SK-N-SH (cell line): ENCODE data around the gene CAD. TPM values are rescaled to one million over a fixed set of nuclear protein-coding genes. Genes with fewer than 3 reads are reported as not detected.

Experiments
- CTCF ChIA-PET: fragments of 300-600, 350-600 bp; formaldehyde crosslinking; extraction: SDS; loops from one replicate; lab custom pipeline; 2021; lab: Yijun Ruan, JAX
- POLR2A ChIA-PET: fragments of 350-600 bp; sonication (Branson Sonifier 250); formaldehyde crosslinking; extraction: SDS; loops from one replicate; lab custom pipeline; 2020; ENCODE audit warnings: antibody characterized with exemption, inconsistent platforms; lab: Yijun Ruan, JAX
- DNase-seq: peaks from one replicate; pipeline ENCODE4 v3.0.0; 2012
- H2AFZ ChIP-seq: fragments of 200-600 bp; sonication (generic); 2 replicates; pipeline ENCODE4 v1.8.1; 2016; ENCODE audit warnings: antibody characterized with exemption, mild to moderate bottlenecking, low read depth
- H3F3A ChIP-seq: fragments of 200-600 bp; sonication (generic); replicated peaks from 2 replicates; pipeline ENCODE3; 2016; ENCODE audit warnings: antibody characterized with exemption, mild to moderate bottlenecking; ENCODE audit not compliant: insufficient read depth
- H3K27ac ChIP-seq, 2 experiments: fragments of 200-500 bp in 1 of 2; fragments of 200-600 bp in 1 of 2; sonication (Bioruptor generic) in 1 of 2; sonication (generic), shearing (Covaris generic) in 1 of 2; 2 replicates each; pipeline versions ENCODE4 v1.5.1 to v1.6.1; 2014 to 2016; ENCODE audit warnings: low read depth in 2 of 2, inconsistent platforms in 1 of 2, low read length in 1 of 2, mild to moderate bottlenecking in 1 of 2, mixed read lengths in 1 of 2
- H3K27me3 ChIP-seq: fragments of 200-600 bp; sonication (generic), shearing (Covaris generic); 2 replicates; pipeline ENCODE4 v1.6.1; 2016; ENCODE audit warnings: mixed run types; ENCODE audit not compliant: insufficient read depth
- H3K36me3 ChIP-seq, 2 experiments: fragments of 200-500 bp in 1 of 2; fragments of 200-600 bp in 1 of 2; sonication (Bioruptor generic) in 1 of 2; sonication (generic) in 1 of 2; replicated peaks in 1 of 2; 2 replicates each; pipeline versions ENCODE3 to v1.5.1; 2014 to 2016; ENCODE audit warnings: low read length in 1 of 2, mild to moderate bottlenecking in 1 of 2; ENCODE audit not compliant: insufficient read depth in 2 of 2, control insufficient read depth in 1 of 2
- H3K4me1 ChIP-seq, 2 experiments: fragments of 200-500 bp in 1 of 2; fragments of 200-600 bp in 1 of 2; sonication (Bioruptor generic) in 1 of 2; sonication (generic), shearing (Covaris generic) in 1 of 2; 2 replicates each; pipeline versions ENCODE4 v1.5.1 to v1.6.1; 2014 to 2016; ENCODE audit warnings: low read depth in 1 of 2, low read length in 1 of 2, mixed run types in 1 of 2; ENCODE audit not compliant: insufficient read depth in 2 of 2, control insufficient read depth in 1 of 2
- H3K4me2 ChIP-seq: fragments of 200-600 bp; sonication (generic), shearing (Covaris generic); 2 replicates; pipeline ENCODE4 v1.6.1; 2017; ENCODE audit warnings: mixed run types
- H3K4me3 ChIP-seq, 2 experiments: fragments of 200-500 bp in 1 of 2; fragments of 200-600 bp in 1 of 2; sonication (Bioruptor generic) in 1 of 2; sonication (generic), shearing (Covaris generic) in 1 of 2; 2 replicates each; pipeline versions ENCODE4 v1.5.1 to v1.8.1; 2014 to 2016; ENCODE audit warnings: low read depth in 2 of 2, inconsistent platforms in 1 of 2, low read length in 1 of 2, mild to moderate bottlenecking in 1 of 2, mixed read lengths in 1 of 2, moderate library complexity in 1 of 2
- H3K79me2 ChIP-seq: fragments of 200-600 bp; sonication (generic); 2 replicates; pipeline ENCODE4 v1.8.1; 2017; ENCODE audit warnings: mild to moderate bottlenecking; ENCODE audit not compliant: insufficient read depth
- H3K9ac ChIP-seq: fragments of 200-600 bp; sonication (generic); 2 replicates; pipeline ENCODE4 v1.6.1; 2017; ENCODE audit warnings: mixed run types
- H3K9me2 ChIP-seq: fragments of 200-600 bp; sonication (generic); 2 replicates; pipeline ENCODE4 v1.6.1; 2017; ENCODE audit warnings: mixed run types
- H3K9me3 ChIP-seq: fragments of 200-600 bp; sonication (generic); 2 replicates; pipeline ENCODE4 v1.6.1; 2017; ENCODE audit warnings: mixed run types, mild to moderate bottlenecking, moderate library complexity
- H4K20me1 ChIP-seq: fragments of 200-600 bp; sonication (generic); 2 replicates; pipeline ENCODE4 v1.6.1; 2017; ENCODE audit warnings: mild to moderate bottlenecking, mixed run types; ENCODE audit not compliant: insufficient read depth
- FOSL2 ChIP-seq: IDR thresholded peaks from 2 replicates; pipeline ENCODE4 v1.4.0; 2012; ENCODE audit warnings: low read depth, mild to moderate bottlenecking, moderate library complexity, borderline replicate concordance
- FOXM1 ChIP-seq: IDR thresholded peaks from 2 replicates; pipeline ENCODE4 v1.4.0; 2012; ENCODE audit warnings: low read depth, mild to moderate bottlenecking
- GABPA ChIP-seq: IDR thresholded peaks from 2 replicates; pipeline ENCODE4 v1.4.0; 2012; ENCODE audit warnings: low read depth, mild to moderate bottlenecking
- GATA2 ChIP-seq: sonication (generic); formaldehyde crosslinking; IDR thresholded peaks from 2 replicates; pipeline ENCODE4 v1.5.0; 2020; ENCODE audit warnings: mild to moderate bottlenecking, missing genetic modification reagents
- IRF3 ChIP-seq: fragments of 150-350 bp; IDR thresholded peaks from 2 replicates; pipeline ENCODE4 v1.6.1; 2016; ENCODE audit warnings: mild to moderate bottlenecking, low read depth, low read length
- MAX ChIP-seq: IDR thresholded peaks from 2 replicates; pipeline ENCODE4 v1.4.0; 2012; ENCODE audit warnings: low read depth
- MEF2A ChIP-seq: IDR thresholded peaks from 2 replicates; pipeline ENCODE4 v1.4.0; 2012; ENCODE audit warnings: low read depth, borderline replicate concordance
- NFIC ChIP-seq: IDR thresholded peaks from 2 replicates; pipeline ENCODE4 v1.4.0; 2012; ENCODE audit warnings: borderline replicate concordance
- PBX3 ChIP-seq: IDR thresholded peaks from 2 replicates; pipeline ENCODE4; 2012
- RAD21 ChIP-seq: IDR thresholded peaks from 2 replicates; pipeline ENCODE4 v1.6.1; 2012; ENCODE audit warnings: mild to moderate bottlenecking, low read length
- RCOR1 ChIP-seq: fragments of 150-350 bp; IDR thresholded peaks from 2 replicates; pipeline ENCODE4 v1.6.1; 2017; ENCODE audit warnings: antibody characterized with exemption, low read length
- RFX5 ChIP-seq: IDR thresholded peaks from 2 replicates; pipeline ENCODE4 v1.6.1; 2012; ENCODE audit warnings: mild to moderate bottlenecking, improper control_type of control experiment, low read length
- RXRA ChIP-seq: IDR thresholded peaks from 2 replicates; pipeline ENCODE4 v1.4.0; 2012; ENCODE audit warnings: low read depth, mild to moderate bottlenecking, borderline replicate concordance
- SMC3 ChIP-seq: IDR thresholded peaks from 2 replicates; pipeline ENCODE4 v1.6.1; 2012; ENCODE audit warnings: low read depth, low read length, improper control_type of control experiment
- TAF1 ChIP-seq: IDR thresholded peaks from 2 replicates; pipeline ENCODE4 v1.6.1; 2012; ENCODE audit warnings: low read depth, mild to moderate bottlenecking, low read length, moderate library complexity, borderline replicate concordance
- TCF12 ChIP-seq: IDR thresholded peaks from 2 replicates; pipeline ENCODE4 v1.4.0; 2012
- USF1 ChIP-seq: IDR thresholded peaks from 2 replicates; pipeline ENCODE4 v1.4.0; 2012; ENCODE audit warnings: low read depth, borderline replicate concordance
- USF2 ChIP-seq: fragments of 150-350 bp; IDR thresholded peaks from 2 replicates; pipeline ENCODE4 v1.6.1; 2017; ENCODE audit warnings: antibody characterized with exemption, low read length, low read depth, borderline replicate concordance
- WGBS: methylation state at CpG from one replicate; pipeline ENCODE4 v1.1.6; 2017; ENCODE audit warnings: low lambda C conversion rate; 5-methylcytosine and 5-hydroxymethylcytosine counted together
- polyA plus RNA-seq, 3 experiments: library from polyadenylated mRNA; depleted of rRNA; stranded (reverse); fragments of >200 nt; gene quantifications; 2 replicates each; pipeline ENCODE4 v1.2.3, GENCODE V29; 2012

Gene CAD
- polyA plus RNA-seq, 1 of the 3 experiments (the other 2 are of a cell fraction) = 47.6 TPM

- TF ChIP-seq USF2 (no peak), GATA2 (CRISPR knock-in tag) (no peak)
These were observed 39.8 kb downstream of the CAD start (continued) for GRCh38 chr2:27256855-27257454.

- TF ChIP-seq RXRA (no peak), NFIC (no peak), TCF12 (no peak), RAD21 (no peak), RFX5 (no peak), PBX3 (no peak)
- TF ChIP-seq, all 33 proteins: peak for 0
- H3K4me1 ChIP-seq = peaks cover 18 to 20% of the 10 kb centered on the region in 2 experiments
- ChIA-PET POLR2A (no interaction called here), CTCF (interaction anchor here (1.4 to 10.8 kb wide), 6 partner anchors 7 to 67 kb away, joined by 3 to 133 read pairs (median 6); partner anchors contain the start of gene SLC30A3)
- no peaks in the 10 kb centered on the region for H3K79me2 ChIP-seq
- no peak overlapping the region for H3K4me3 ChIP-seq
- WGBS = 85% methylated on average over 7 of the region's 8 CpGs
- H2AFZ ChIP-seq = no peak overlapping the region
- no peak overlapping the region for H3K4me2 ChIP-seq
- H3K9me2 ChIP-seq = no peaks in the 10 kb centered on the region
- no peak overlapping the region for H3K9ac ChIP-seq
- no peak overlapping the region for H3K27ac ChIP-seq
- peaks cover 26% of the 10 kb centered on the region for H3K27me3 ChIP-seq
- no peaks in the 10 kb centered on the region for H3K36me3 ChIP-seq
- no peak for DNase-seq
- H3K9me3 ChIP-seq = no peaks in the 10 kb centered on the region
- H4K20me1 ChIP-seq = no peaks in the 10 kb centered on the region
- peaks cover 17% of the 10 kb centered on the region for H3F3A ChIP-seq
These were observed 40.9 kb downstream of the CAD start for GRCh38 chr2:27258051-27258450.

- Histone ChIP-seq H3F3A (peaks cover 7% of the 10 kb centered on the region), H3K27me3 (peaks cover 59% of the 10 kb centered on the region), H3K79me2 (no peaks in the 10 kb centered on the region), H3K36me3 (no peaks in the 10 kb centered on the region), H3K4me3 (no peak overlapping the region), H3K27ac (no peak overlapping the region), H3K9me3 (no peaks in the 10 kb centered on the region), H2AFZ (no peak overlapping the region), H3K4me2 (no peak overlapping the region; the same call in 1 of the 2 replicates), H3K9ac (no peak overlapping the region), H3K4me1 (peaks cover 9 to 28% of the 10 kb centered on the region in 2 experiments; a peak in 1 of 4 replicates), H3K9me2 (no peaks in the 10 kb centered on the region), H4K20me1 (no peaks in the 10 kb centered on the region)
- no peak for DNase-seq
- WGBS = 91% methylated on average over 11 of the region's 11 CpGs
- POLR2A ChIA-PET = interaction anchor here (0.7 kb wide), 1 partner anchor 663 kb away, joined by 3 read pairs; no protein-coding TSS in a partner anchor
- CTCF ChIA-PET = interaction anchor here (0.7 to 14.1 kb wide), 5 partner anchors 9 to 91 kb away, joined by 3 to 392 read pairs (median 85); partner anchors contain the start of gene TRIM54
- TF ChIP-seq FOSL2 (no peak), MAX (no peak), RCOR1 (no peak), TAF1 (no peak), MEF2A (no peak), SMC3 (no peak), RFX5 (no peak), RXRA (no peak), USF1 (no peak), IRF3 (no peak), FOXM1 (no peak), RAD21 (no peak), GABPA (no peak)
These were observed 44.2 kb downstream of the CAD start for GRCh38 chr2:27261241-27261925.
